GM12878 (cell line): ENCODE data around the gene KRT86.

Source experiments
- CBFB ChIP-seq: IDR thresholded peaks from 2 replicates; pipeline ENCODE4 v1.6.1; 2016; ENCODE audit warnings: antibody characterized with exemption, low read depth
- EGR1 ChIP-seq, 2 experiments: IDR thresholded peaks; 1 replicate in 1 of 2; 2 replicates in 1 of 2; pipeline ENCODE4 v1.6.1; 2011 to 2012; ENCODE audit warnings: low read depth in 2 of 2, low read length in 2 of 2, borderline replicate concordance in 1 of 2, mild to moderate bottlenecking in 1 of 2, moderate library complexity in 1 of 2
- EP300 ChIP-seq, 2 experiments: fragments of 150-350 bp in 1 of 2; IDR thresholded peaks; 2 replicates each; pipeline ENCODE4 v1.6.1; 2011 to 2012; ENCODE audit warnings: low read depth in 2 of 2, low read length in 2 of 2, borderline replicate concordance in 1 of 2, improper control_type of control experiment in 1 of 2, inconsistent platforms in 1 of 2; ENCODE audit not compliant: control insufficient read depth in 1 of 2
- EZH2 ChIP-seq: IDR thresholded peaks from 2 replicates; pipeline ENCODE4 v1.6.1; 2012; ENCODE audit warnings: low read depth, mild to moderate bottlenecking, control low read depth, inconsistent platforms, low read length, borderline replicate concordance; ENCODE audit not compliant: control insufficient read depth
- GABPA ChIP-seq: IDR thresholded peaks from 2 replicates; pipeline ENCODE4 v1.6.1; 2014; ENCODE audit warnings: antibody characterized with exemption, low read depth, mild to moderate bottlenecking, inconsistent platforms
- HCFC1 ChIP-seq: fragments of 150-350 bp; IDR thresholded peaks from 2 replicates; pipeline ENCODE4 v1.6.1; 2014; ENCODE audit warnings: low read length
- MYC ChIP-seq: IDR thresholded peaks from 2 replicates; pipeline ENCODE4 v1.6.1; 2011; ENCODE audit warnings: mild to moderate bottlenecking, low read length, moderate library complexity, inconsistent platforms; ENCODE audit not compliant: insufficient read depth, insufficient replicate concordance, insufficient read length, severe bottlenecking
- POLR2A ChIP-seq: IDR thresholded peaks from 2 replicates; pipeline ENCODE4 v1.6.1; 2011; ENCODE audit warnings: low read depth, mild to moderate bottlenecking, low read length
- POLR2AphosphoS5 ChIP-seq: IDR thresholded peaks from 2 replicates; pipeline ENCODE4 v1.6.1; 2011; ENCODE audit warnings: mild to moderate bottlenecking, low read length, inconsistent platforms
- RCOR1 ChIP-seq: conservative IDR thresholded peaks from 2 replicates; pipeline ENCODE4 v1.6.1; 2012; ENCODE audit warnings: low read depth, low read length, improper control_type of control experiment
- STAT3 ChIP-seq: IDR thresholded peaks from 2 replicates; pipeline ENCODE4 v1.6.1; 2011; ENCODE audit warnings: low read depth, low read length, improper control_type of control experiment
- TF ChIP-seq, protein P1 (sequence below), 3 experiments: IDR thresholded peaks in 2 of 3; conservative IDR thresholded peaks in 1 of 3; 2 replicates each; pipeline ENCODE4 v1.5.1; 2011; ENCODE audit warnings: low read depth in 3 of 3, low read length in 3 of 3, mild to moderate bottlenecking in 3 of 3, control low read depth in 2 of 3, moderate library complexity in 2 of 3, inconsistent platforms in 1 of 3, mixed read lengths in 1 of 3; ENCODE audit not compliant: control insufficient read depth in 2 of 3, insufficient read depth in 1 of 3; ENCODE audit errors: extremely low read depth in 1 of 3
- TF ChIP-seq, protein P2 (sequence below): fragments of 450-650 bp; conservative IDR thresholded peaks from 2 replicates; pipeline ENCODE4 v1.6.1; 2017; ENCODE audit warnings: mild to moderate bottlenecking, moderate library complexity
- TF ChIP-seq, protein P3 (sequence below): fragments of 450-650 bp; IDR thresholded peaks from 2 replicates; pipeline ENCODE4 v1.6.1; 2016; ENCODE audit warnings: mild to moderate bottlenecking

DNA sequence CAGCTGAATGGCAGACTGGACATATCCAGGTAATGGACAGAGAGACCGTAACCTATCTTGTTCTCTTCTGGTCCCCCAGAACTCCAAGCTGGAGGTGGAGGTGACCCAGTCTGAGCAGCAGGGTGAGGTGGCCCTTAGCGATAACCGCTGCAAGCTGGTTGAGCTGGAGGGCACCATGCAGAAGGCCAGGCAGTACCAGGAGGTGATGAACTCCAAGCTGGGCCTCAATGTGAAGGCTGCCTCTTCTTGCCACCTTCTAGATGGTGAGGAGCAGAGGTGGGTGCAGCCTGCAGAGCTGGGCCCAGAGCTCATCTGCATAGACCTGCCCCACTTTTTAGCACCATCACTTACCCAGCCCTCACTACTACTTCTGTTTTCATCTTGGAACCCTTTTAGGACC lies 7.2 kb upstream of the KRT86 start:
- TF ChIP-seq POLR2A, result no peak
- TF ChIP-seq, protein P1, sequence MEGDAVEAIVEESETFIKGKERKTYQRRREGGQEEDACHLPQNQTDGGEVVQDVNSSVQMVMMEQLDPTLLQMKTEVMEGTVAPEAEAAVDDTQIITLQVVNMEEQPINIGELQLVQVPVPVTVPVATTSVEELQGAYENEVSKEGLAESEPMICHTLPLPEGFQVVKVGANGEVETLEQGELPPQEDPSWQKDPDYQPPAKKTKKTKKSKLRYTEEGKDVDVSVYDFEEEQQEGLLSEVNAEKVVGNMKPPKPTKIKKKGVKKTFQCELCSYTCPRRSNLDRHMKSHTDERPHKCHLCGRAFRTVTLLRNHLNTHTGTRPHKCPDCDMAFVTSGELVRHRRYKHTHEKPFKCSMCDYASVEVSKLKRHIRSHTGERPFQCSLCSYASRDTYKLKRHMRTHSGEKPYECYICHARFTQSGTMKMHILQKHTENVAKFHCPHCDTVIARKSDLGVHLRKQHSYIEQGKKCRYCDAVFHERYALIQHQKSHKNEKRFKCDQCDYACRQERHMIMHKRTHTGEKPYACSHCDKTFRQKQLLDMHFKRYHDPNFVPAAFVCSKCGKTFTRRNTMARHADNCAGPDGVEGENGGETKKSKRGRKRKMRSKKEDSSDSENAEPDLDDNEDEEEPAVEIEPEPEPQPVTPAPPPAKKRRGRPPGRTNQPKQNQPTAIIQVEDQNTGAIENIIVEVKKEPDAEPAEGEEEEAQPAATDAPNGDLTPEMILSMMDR (IDR thresholded peaks at IDR 0.05 in 2 of 3, conservative IDR thresholded peaks at IDR 0.05 in 1 of 3; ENCODE audit: control insufficient read depth in 2 of 3, extremely low read depth in 1 of 3, insufficient read depth in 1 of 3, low read depth in 3 of 3, low read length in 3 of 3), result no peak
- TF ChIP-seq POLR2AphosphoS5, result no peak
- TF ChIP-seq MYC, result no peak
- no peak for TF ChIP-seq EZH2
- TF ChIP-seq, protein P2, sequence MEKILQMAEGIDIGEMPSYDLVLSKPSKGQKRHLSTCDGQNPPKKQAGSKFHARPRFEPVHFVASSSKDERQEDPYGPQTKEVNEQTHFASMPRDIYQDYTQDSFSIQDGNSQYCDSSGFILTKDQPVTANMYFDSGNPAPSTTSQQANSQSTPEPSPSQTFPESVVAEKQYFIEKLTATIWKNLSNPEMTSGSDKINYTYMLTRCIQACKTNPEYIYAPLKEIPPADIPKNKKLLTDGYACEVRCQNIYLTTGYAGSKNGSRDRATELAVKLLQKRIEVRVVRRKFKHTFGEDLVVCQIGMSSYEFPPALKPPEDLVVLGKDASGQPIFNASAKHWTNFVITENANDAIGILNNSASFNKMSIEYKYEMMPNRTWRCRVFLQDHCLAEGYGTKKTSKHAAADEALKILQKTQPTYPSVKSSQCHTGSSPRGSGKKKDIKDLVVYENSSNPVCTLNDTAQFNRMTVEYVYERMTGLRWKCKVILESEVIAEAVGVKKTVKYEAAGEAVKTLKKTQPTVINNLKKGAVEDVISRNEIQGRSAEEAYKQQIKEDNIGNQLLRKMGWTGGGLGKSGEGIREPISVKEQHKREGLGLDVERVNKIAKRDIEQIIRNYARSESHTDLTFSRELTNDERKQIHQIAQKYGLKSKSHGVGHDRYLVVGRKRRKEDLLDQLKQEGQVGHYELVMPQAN, result no peak
- no peak for TF ChIP-seq EP300 (IDR thresholded peaks at IDR 0.05; ENCODE audit: borderline replicate concordance in 1 of 2, control insufficient read depth in 1 of 2, low read depth in 2 of 2, low read length in 2 of 2)
- no peak for TF ChIP-seq CBFB
- no peak for TF ChIP-seq HCFC1
- no peak for TF ChIP-seq RCOR1
- TF ChIP-seq, protein P3, sequence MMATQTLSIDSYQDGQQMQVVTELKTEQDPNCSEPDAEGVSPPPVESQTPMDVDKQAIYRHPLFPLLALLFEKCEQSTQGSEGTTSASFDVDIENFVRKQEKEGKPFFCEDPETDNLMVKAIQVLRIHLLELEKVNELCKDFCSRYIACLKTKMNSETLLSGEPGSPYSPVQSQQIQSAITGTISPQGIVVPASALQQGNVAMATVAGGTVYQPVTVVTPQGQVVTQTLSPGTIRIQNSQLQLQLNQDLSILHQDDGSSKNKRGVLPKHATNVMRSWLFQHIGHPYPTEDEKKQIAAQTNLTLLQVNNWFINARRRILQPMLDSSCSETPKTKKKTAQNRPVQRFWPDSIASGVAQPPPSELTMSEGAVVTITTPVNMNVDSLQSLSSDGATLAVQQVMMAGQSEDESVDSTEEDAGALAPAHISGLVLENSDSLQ, result no peak
- no peak for TF ChIP-seq EGR1 (IDR thresholded peaks at IDR 0.05; ENCODE audit: borderline replicate concordance in 1 of 2, low read depth in 2 of 2, low read length in 2 of 2)
- TF ChIP-seq STAT3, result no peak
- TF ChIP-seq GABPA, result no peak
